NCI-H2227 (cell line): Measurements from ENCODE around the gene FOXN3.
"Not testable (repeated sequence)": the region's sequence is repeated elsewhere in the genome, so short reads cannot be mapped to it uniquely, and the experiment has no call there.

Experiments used
- DNase-seq: peaks from one replicate; lab custom pipeline; 2025; ENCODE audit not compliant: unreplicated experiment; lab: John Stamatoyannopoulos, UW

The FOXN3 gene

DNA sequence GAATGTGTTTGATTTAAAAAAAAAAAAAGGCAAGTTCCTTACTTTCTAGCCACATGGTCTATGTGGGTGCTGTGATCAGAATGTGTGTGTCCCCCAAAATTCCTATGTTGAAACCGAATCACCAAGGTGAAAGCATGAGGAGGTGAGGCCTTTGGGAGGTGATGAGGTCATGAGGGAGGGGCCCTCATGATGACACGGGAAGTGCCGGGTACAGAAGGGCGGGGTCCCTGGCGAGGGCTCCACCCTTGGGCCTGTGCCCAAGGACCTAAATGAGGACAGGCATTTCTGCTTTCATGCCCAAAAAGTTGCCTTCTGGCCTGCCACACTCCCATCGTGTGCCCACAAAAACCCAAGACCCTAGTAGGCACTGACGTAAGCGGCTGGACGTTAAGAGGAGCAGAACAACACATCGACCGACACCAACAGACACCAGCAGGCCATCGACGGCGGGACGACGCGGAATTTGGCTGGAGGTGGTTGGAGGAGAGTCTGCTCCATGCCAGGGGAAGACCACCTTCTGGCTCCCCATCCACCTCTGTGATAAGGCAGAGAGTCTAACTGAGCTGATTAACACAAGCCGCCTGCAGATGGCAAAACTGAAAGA is 211.8 kb downstream of the FOXN3 start:
- DNase-seq, result no peak

DNA sequence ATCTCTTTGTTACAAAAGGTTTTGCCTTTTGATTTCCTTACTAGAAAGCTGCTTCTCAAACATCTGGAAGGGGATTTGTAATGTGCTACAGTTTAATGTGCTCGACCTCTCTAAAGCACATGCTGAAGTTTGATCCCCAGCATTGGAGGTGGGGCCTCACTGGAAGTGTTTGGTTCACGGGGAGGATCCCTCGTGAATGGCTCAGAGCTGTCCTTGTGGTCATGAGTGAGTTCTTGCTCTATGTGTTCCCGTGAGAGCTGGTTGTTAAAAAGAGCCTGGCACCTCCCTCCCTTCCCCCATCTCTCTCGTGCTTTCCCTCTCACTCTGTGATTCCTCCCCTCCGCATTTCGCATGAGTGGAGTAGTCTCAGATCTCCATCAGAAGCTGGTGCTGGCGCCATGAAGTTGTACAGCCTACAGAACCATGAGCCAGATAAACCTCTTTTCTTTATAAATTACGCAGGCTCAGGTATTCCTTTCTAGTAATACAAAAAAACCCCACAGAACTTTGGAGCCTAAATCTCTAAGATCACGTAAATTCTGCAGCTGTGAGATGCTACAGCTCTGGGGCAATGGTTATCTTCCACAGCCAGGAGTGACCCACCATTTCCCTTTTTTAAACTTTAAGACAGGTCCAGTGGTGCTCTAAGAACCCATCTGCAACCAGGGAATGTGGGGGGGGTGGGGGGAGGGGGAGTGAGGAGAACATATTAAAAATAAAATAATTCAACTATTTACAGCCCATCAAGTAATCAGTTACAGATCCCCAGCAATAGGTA is 214.4 kb downstream of the FOXN3 start:
- DNase-seq, result no peak

GRCh38 chr14:89201645-89202044 is 215.4 kb downstream of the FOXN3 start:
- DNase-seq, result no peak

DNA sequence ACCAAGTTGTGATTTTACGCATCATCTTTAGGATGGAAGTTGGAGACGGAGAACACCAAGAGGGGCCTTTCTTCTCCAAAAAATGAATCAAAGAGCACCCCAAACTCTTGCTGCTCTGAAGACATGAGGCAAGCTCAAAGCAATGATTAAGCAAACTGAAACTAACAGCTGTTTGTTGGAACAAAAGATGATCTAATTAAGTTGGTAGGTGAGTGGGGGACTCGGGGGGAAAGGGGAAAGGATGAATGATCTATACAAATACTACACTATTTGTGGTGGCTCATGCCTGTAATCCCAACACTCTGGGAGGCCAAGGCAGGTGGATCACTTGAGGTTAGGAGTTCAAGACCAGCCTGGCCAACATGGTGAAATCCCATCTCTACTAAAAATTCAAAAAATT is 217.7 kb downstream of the FOXN3 start:
- not testable (repeated sequence) for DNase-seq

GRCh38 chr14:89198544-89199329 is 218.3 kb downstream of the FOXN3 start:
- DNase-seq, result no peak

DNA sequence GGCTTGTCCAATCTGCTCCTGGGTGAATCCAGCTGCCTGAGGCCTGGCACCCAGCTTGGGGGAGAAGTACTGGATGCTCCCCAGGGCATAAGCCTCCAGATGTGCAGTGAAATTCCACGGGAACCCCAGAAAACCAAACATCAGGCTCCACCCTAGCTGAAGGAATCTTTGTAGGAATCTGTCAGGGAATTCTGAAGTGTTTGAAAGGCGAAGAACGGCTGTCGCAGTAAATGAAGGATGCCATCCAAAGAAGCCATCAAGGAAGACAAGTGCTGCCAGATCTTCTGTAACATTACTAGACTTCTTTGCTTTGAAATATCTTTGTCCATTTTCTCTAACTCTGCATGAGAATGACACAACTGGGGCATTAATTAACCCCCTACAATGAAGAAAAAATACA is 219.4 kb downstream of the FOXN3 start:
- DNase-seq, result no peak

GRCh38 chr14:89196545-89196944 is 220.5 kb downstream of the FOXN3 start:
- no peak for DNase-seq

DNA sequence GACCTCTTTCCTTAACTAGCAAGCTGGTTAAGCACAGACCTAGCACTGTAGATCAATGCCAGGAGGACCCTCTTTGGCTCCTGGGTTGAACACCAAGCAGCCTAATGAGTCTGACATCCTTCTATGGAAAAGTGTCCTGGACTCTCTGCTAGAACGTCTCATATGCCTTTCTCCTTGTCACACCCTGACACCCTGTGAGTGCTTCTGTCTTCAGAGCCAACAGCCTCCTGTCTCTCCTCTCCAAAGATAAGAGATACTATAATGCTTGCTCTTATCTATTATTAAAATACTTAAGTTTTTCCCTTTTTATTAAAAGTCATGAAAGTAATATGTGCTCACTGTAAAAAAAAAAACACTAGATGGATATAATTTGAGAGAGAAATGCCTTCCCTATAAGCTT is 222.7 kb downstream of the FOXN3 start:
- no peak for DNase-seq

DNA sequence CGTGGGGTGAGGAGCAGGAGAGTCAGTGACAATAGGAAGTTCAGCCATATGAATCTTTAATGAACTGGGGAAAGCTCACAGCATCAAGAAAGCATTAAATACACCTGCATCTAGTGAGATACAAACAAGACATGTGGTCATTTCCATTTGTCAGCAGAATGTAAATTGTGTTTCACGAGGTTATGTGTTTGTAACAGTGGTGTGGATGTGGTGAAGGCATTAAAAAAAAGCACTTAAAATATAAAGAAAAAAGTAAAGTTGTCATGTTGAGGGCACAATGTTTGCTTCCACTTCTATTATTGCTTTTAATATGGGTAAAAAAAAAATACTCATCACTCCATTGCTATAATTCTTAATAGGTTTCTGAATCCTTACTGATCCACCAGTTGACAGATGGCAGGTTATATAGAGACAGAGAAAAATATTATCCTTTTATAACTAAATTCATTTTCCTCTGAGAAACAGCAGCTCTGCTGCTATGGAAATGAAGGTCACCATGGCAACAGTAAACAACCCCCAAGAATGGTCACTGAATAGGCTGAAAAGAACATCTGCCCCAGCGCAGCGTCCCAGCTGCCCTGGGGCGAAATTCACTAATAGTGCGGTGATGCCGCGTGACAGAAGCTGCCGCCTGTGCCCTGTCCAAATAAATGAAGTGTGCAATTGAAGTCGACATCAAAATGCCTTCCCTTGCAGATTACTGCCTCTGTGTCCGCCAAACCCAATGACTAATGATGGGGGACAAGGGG is 226.1 kb downstream of the FOXN3 start:
- peak; percentile 66 for DNase-seq

- DNase-seq, result no peak
Measured at GRCh38 chr14:89188492-89188891, 228.5 kb downstream of the FOXN3 start.

GRCh38 chr14:89187501-89187900 is 229.5 kb downstream of the FOXN3 start:
- no peak for DNase-seq

DNA sequence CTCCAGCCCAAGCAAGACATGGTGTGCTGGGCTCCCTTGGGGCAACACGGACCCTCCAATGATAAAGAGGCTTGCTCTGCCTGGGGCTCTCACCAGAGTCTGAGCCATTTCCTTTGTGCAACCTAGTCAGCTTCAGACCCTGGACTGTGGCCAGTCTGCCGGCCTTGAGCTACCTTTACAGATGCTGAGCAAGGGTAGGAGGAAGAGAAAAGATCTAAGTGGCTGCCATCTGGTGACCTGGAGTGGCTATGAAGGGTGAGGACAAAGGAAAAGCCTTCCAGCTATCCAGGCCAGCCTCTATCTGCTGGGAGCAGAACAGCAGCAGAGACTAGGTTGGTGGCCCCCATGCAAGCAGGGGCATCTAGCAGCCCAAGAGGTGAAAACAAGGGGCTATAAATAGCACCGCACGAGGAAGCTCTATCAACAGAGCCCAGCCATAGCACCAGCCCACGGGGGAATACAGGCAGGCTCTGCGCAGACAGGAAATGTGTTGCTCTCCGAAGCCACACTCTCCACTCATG is 230.1 kb downstream of the FOXN3 start:
- no peak for DNase-seq

GRCh38 chr14:89185919-89186855 is 230.8 kb downstream of the FOXN3 start:
- DNase-seq, result no peak

- no peak for DNase-seq
Measured at GRCh38 chr14:89184952-89185351, 232.1 kb downstream of the FOXN3 start.

DNA sequence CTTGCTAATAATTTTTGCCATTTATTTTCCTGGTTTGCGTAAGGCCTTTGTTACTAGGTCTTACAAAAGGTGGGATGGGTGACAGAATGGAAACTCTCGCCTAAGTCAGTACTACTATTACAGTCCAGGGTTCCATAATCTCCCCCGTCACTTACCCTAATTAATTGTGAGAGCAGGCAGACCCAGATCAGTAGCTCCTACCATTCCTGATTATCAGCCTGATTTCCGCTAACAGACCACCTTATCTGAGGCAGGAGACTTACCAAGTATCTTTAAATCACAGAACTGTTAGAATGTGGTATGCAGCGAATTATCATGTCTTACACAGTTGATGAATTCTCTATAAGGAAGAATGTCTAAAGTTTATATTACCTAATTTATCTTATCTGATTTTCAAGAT is 234.7 kb downstream of the FOXN3 start:
- no peak for DNase-seq

DNA sequence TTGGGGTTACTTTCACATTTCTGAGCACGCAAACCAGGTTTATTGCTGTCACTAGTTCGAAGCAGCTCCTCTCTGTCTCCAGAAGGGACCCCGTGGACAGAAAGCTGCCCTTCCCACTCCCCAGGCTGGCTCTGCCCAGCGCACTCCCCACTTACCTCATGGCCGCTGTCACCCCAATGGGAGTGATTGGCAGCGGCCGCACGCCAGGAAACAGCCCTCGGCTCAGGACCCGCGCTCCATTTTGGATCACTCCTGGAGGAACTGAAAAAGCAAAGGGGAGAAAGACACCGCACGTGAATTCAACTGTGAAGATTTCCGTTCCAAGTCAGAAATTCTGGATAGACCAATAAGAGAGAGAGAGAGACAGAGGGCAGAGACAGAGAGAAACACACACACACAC is 236.5 kb downstream of the FOXN3 start:
- no peak for DNase-seq

DNA sequence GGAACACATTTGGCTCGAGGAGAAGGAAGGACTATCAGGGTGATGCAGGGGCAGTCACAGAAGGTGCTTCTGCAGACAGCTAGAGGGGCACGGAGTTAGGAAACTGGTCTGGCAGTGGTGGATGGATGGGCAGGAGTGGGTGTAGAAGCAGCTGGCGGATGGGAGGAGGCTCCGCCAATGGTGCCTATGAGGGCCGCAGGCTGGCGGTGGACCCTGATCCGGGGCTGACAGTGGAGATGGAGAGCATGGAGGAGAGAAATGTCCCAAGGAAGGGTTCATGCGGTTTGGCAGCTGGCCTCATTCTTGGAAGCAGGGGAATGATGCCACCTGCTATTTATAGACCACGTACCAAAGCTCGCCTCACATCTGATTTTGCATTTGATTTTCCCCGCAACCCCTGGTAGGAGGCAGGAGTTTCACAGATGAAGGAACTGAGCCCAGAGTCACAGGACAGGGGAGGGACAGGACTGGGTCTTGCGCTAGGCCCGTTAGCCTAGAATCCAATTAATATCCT is 237.1 kb downstream of the FOXN3 start:
- no peak for DNase-seq

DNA sequence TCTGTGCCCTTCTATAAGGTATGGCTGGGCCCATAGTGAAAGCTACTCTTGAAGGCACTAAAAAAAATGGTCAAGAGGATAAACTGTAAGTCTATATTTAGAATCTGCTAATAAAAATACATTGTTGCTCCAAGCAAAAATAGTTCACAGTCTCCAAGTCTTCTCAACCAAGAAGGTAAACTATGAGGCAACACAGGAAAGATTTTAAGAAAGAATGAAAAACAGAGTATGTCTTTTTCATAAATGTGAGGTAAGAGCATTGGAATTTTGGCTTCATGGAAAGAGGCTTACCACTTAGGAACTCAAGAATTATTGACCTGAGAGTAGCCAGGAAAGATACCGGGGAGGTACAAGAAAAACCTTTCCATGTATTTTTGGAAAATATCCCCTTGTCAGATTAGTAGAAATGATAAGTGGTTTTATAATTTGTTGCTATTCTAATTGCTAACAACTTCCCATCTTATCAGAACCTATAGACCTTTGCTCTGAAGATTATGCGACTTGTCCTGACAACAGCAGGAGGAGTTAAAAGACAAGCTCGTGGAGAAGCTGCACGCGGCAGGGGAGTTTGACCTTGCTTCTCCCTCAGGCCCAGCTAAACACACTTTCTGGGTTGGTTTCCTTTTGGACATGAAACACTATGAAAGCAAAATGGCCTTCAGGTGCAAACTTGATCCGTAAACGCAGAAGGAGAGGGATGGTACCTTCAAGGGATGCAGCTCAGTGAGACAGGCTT is 238.1 kb downstream of the FOXN3 start:
- no peak for DNase-seq

GRCh38 chr14:89178376-89178775 is 238.7 kb downstream of the FOXN3 start:
- DNase-seq, result no peak
